K562 (cell line): ENCODE results near the gene C1orf116. TPM values are rescaled to one million over a fixed set of nuclear protein-coding genes. Genes with fewer than 3 reads are reported as not detected.
A peak's percentile ranks its signal among the peaks of the same experiment; 100 is the strongest.

Experiments used
- ATAC-seq: fragments of 200-7000 bp; cut with Tn5 transposase; 3 replicates; pipeline ENCODE4 v1.9.1; 2020; ENCODE audit warnings: moderate library complexity
- BruUV-seq: library from RNA; stranded (reverse); fragments of 400-500 nt; replicated peaks from 2 replicates; lab custom pipeline; 2021; lab: Mats Ljungman, UMichigan
- CTCF ChIA-PET: fragments of 300-600 bp; formaldehyde crosslinking; extraction: SDS; loops from one replicate; lab custom pipeline; 2021; ENCODE audit warnings: low intra/inter-chr PET ratio; lab: Yijun Ruan, JAX
- POLR2A ChIA-PET: fragments of 300-600, 350-650 bp; sonication (Branson Sonifier 250); formaldehyde crosslinking; extraction: SDS; loops from one replicate; lab custom pipeline; 2021; ENCODE audit warnings: antibody characterized with exemption, inconsistent platforms; lab: Yijun Ruan, JAX
- DNase-seq, 4 experiments: peaks; one replicate each; pipeline versions ENCODE4 v3.0.0 to v3.0.0-alpha.2; 2011 to 2018; ENCODE audit warnings: low spot score in 3 of 4, mixed read lengths in 3 of 4; ENCODE audit errors: extremely low read depth in 1 of 4
- FAIRE-seq: peaks from 2 replicates; lab custom pipeline; 2011; peaks lifted over from hg19 to GRCh38; lab: Jason Lieb, UNC
- H2AFZ ChIP-seq: 2 replicates; pipeline ENCODE4 v1.6.0; 2011; ENCODE audit warnings: low read depth, low read length, control low read depth, inconsistent platforms
- H3K27ac ChIP-seq: fragments of 200-600 bp; 3 replicates; pipeline ENCODE4 v1.8.0; 2011; ENCODE audit warnings: low read depth, mild to moderate bottlenecking, control low read depth, inconsistent platforms, low read length, moderate library complexity, mixed read lengths; ENCODE audit errors: extremely low read depth
- H3K27me3 ChIP-seq, 2 experiments: fragments of 300-600 bp in 1 of 2; 2 replicates in 1 of 2; 3 replicates in 1 of 2; pipeline versions ENCODE4 v1.6.0 to v1.8.0; 2011; ENCODE audit warnings: inconsistent platforms in 2 of 2, low read length in 2 of 2, mild to moderate bottlenecking in 1 of 2, mixed read lengths in 1 of 2, moderate library complexity in 1 of 2; ENCODE audit not compliant: control insufficient read depth in 2 of 2, insufficient read depth in 2 of 2
- H3K36me3 ChIP-seq: fragments of 300-600 bp; 3 replicates; pipeline ENCODE4 v1.8.0; 2011; ENCODE audit warnings: mild to moderate bottlenecking, low read length, inconsistent platforms; ENCODE audit not compliant: control insufficient read depth, insufficient read depth
- H3K4me1 ChIP-seq, 2 experiments: fragments of 200-600 bp in 1 of 2; replicated peaks in 1 of 2; 2 replicates in 1 of 2; 3 replicates in 1 of 2; pipeline versions ENCODE4 v1.5.1 to v1.8.0; 2011; ENCODE audit warnings: inconsistent platforms in 2 of 2, low read length in 2 of 2, mild to moderate bottlenecking in 1 of 2, mixed read lengths in 1 of 2, moderate library complexity in 1 of 2; ENCODE audit not compliant: control insufficient read depth in 2 of 2, insufficient read depth in 2 of 2
- H3K4me2 ChIP-seq: 2 replicates; pipeline ENCODE4 v1.6.1; 2011; ENCODE audit warnings: low read length, control low read depth, inconsistent platforms, mixed read lengths; ENCODE audit not compliant: insufficient read depth
- H3K4me3 ChIP-seq: fragments of 200-600 bp; sonication (generic), shearing (Covaris generic); 2 replicates; pipeline ENCODE4 v1.5.1; 2016; ENCODE audit warnings: control low read depth, inconsistent platforms
- H3K79me2 ChIP-seq: fragments of 200-600 bp; 3 replicates; pipeline ENCODE4 v1.8.0; 2011; ENCODE audit warnings: low read length, inconsistent platforms; ENCODE audit not compliant: control insufficient read depth, insufficient read depth
- H3K9ac ChIP-seq, 2 experiments: 2 replicates each; pipeline versions ENCODE4 v1.6.0 to v1.6.1; 2011; ENCODE audit warnings: low read depth in 2 of 2, low read length in 2 of 2, control low read depth in 1 of 2, inconsistent platforms in 1 of 2, mild to moderate bottlenecking in 1 of 2, mixed read lengths in 1 of 2; ENCODE audit not compliant: insufficient read depth in 1 of 2
- H3K9me1 ChIP-seq: one replicate; pipeline ENCODE4 v1.6.0; 2011; ENCODE audit warnings: inconsistent platforms, mild to moderate bottlenecking, low read length, moderate library complexity; ENCODE audit not compliant: control insufficient read depth, insufficient read depth
- H3K9me3 ChIP-seq: replicated peaks from 2 replicates; pipeline ENCODE4 v1.5.1; 2011; ENCODE audit warnings: low read depth, low read length, inconsistent platforms; ENCODE audit not compliant: control insufficient read depth, insufficient read depth
- H4K20me1 ChIP-seq: replicated peaks from 2 replicates; pipeline ENCODE4 v1.6.1; 2011; ENCODE audit warnings: low read length, inconsistent platforms, mixed read lengths; ENCODE audit not compliant: control insufficient read depth, insufficient read depth
- ASH1L ChIP-seq: fragments of 450-650 bp; IDR thresholded peaks from 2 replicates; pipeline ENCODE4 v1.6.1; 2018; ENCODE audit warnings: borderline replicate concordance, mild to moderate bottlenecking, low read depth; ENCODE audit not compliant: partially characterized antibody
- PTBP1 ChIP-seq: fragments of 200-400 bp; formaldehyde crosslinking; IDR thresholded peaks from 2 replicates; pipeline ENCODE4 v1.6.1; 2017; ENCODE audit warnings: low read depth, low read length
- WGBS: fragments of 100-300 bp; shearing (Covaris generic); methylation state at CpG from one replicate; pipeline ENCODE4 v1.1.6; 2016; ENCODE audit warnings: low coverage, mixed read lengths; ENCODE audit not compliant: insufficient coverage; ENCODE audit errors: missing lambda C conversion rate; 5-methylcytosine and 5-hydroxymethylcytosine counted together
- in situ Hi-C: fragments of 300-500 bp; cut with MboI; formaldehyde crosslinking; loops from 4 replicates; pipeline ENCODE4 v1.15.0; 2018; ENCODE audit warnings: inconsistent platforms, mixed read lengths
- intact Hi-C: fragments of 100-400 bp; cut with micrococcal nuclease; formaldehyde crosslinking; loops from 2 replicates; pipeline ENCODE4 v1.14.2; 2022
- polyA plus RNA-seq, 8 experiments: library from polyadenylated mRNA; depleted of rRNA in 4 of 8; stranded (reverse) in 5 of 8; unstranded in 3 of 8; fragments of >200 nt; fragmentation: Nextera tagmentation in 2 of 8; fragmentation: Illumina TruSeq in 1 of 8; extraction: Ambion mirVana in 2 of 8; extraction: Trizol in 1 of 8; gene quantifications; 2 replicates each; pipeline versions ENCODE4 v1.2.1 to v1.2.3, GENCODE V29; 2011 to 2014; ENCODE audit warnings: inconsistent platforms in 1 of 8, missing spikeins in 1 of 8
- total RNA-seq, 7 experiments: library from RNA; depleted of rRNA in 6 of 7; stranded (reverse); fragments of >200 nt in 6 of 7; fragmentation: Illumina TruSeq in 2 of 7; extraction: Trizol in 2 of 7; gene quantifications; 2 replicates each; pipeline versions ENCODE4 v1.2.1 to v1.2.3, GENCODE V29; 2011 to 2021; ENCODE audit warnings: low replicate concordance in 1 of 7
- TF ChIP-seq, protein P1 (sequence below), 2 experiments: fragments of 450-650 bp in 1 of 2; sonication (generic) in 1 of 2; formaldehyde crosslinking in 1 of 2; IDR thresholded peaks; 2 replicates each; pipeline versions ENCODE4 v1.7.1 to v1.9.0; 2016 to 2022; ENCODE audit warnings: inconsistent platforms in 1 of 2, mild to moderate bottlenecking in 1 of 2, missing genetic modification reagents in 1 of 2

C1orf116 gene
- total and polyA plus RNA-seq, 9 of the 15 experiments (the other 6 are each of a cell fraction or from before 2014, with no cell fraction given), result 0.62 to 3.0 (median 0.95) TPM

DNA sequence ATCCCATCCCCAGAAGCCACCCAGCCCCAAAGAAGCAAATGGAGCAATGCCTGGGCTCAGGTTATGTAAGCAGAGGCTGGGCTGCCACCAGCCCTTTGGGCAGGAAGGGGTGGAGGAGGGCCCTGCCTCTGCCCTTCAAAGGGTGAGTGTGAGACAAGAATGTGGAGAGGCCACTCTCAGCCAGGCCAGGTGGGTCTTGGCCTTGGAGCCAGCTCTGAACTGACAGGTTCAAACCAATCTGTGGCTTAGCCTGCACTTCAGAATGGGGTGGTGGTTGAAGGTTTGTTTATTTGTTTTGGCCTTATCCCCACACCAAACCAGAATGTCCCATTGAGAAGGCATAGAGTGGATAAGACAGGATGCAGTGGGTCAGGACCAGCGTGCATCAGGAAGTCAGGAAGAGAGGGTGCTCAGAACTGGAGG lies 29.8 kb downstream of the C1orf116 start:
- FAIRE-seq, result no peak
- CTCF ChIA-PET, result no interaction called here

More for the DNA sequence above, 29.8 kb downstream of the C1orf116 start:
- ATAC-seq, result peak; percentile 7; the same call in 1 of the 3 replicates
- H4K20me1 ChIP-seq, result no peaks in the 10 kb centered on the region
- in situ Hi-C loops (no loop called here), intact Hi-C loops (no loop called here)
- no TSS peak for BruUV-seq
- POLR2A ChIA-PET, result interaction anchor here (0.5 to 1.1 kb wide), 2 partner anchors 12 to 40 kb away, joined by 3 read pairs; no protein-coding TSS in a partner anchor
- peaks cover 8 to 38% of the 10 kb centered on the region in 2 experiments; a peak in 4 of 5 replicates for H3K4me1 ChIP-seq
- no peak for DNase-seq
- H3K36me3 ChIP-seq, result no peaks in the 10 kb centered on the region
- H3K4me2 ChIP-seq, result no peak overlapping the region
- H2AFZ ChIP-seq, result peak overlapping the region; percentile 74
- no peaks in the 10 kb centered on the region for H3K9me1 ChIP-seq
- no peaks in the 10 kb centered on the region for H3K79me2 ChIP-seq
- H3K4me3 ChIP-seq, result no peak overlapping the region
- no peak overlapping the region for H3K27ac ChIP-seq
- no peaks in the 10 kb centered on the region for H3K27me3 ChIP-seq
- H3K9ac ChIP-seq, result peak overlapping the region in 1 of 2 experiments; percentile 38; a peak in 1 of 4 replicates
- 50% methylated on average over 1 of the region's 1 CpG for WGBS
- no peaks in the 10 kb centered on the region for H3K9me3 ChIP-seq
- TF ChIP-seq, protein P1, sequence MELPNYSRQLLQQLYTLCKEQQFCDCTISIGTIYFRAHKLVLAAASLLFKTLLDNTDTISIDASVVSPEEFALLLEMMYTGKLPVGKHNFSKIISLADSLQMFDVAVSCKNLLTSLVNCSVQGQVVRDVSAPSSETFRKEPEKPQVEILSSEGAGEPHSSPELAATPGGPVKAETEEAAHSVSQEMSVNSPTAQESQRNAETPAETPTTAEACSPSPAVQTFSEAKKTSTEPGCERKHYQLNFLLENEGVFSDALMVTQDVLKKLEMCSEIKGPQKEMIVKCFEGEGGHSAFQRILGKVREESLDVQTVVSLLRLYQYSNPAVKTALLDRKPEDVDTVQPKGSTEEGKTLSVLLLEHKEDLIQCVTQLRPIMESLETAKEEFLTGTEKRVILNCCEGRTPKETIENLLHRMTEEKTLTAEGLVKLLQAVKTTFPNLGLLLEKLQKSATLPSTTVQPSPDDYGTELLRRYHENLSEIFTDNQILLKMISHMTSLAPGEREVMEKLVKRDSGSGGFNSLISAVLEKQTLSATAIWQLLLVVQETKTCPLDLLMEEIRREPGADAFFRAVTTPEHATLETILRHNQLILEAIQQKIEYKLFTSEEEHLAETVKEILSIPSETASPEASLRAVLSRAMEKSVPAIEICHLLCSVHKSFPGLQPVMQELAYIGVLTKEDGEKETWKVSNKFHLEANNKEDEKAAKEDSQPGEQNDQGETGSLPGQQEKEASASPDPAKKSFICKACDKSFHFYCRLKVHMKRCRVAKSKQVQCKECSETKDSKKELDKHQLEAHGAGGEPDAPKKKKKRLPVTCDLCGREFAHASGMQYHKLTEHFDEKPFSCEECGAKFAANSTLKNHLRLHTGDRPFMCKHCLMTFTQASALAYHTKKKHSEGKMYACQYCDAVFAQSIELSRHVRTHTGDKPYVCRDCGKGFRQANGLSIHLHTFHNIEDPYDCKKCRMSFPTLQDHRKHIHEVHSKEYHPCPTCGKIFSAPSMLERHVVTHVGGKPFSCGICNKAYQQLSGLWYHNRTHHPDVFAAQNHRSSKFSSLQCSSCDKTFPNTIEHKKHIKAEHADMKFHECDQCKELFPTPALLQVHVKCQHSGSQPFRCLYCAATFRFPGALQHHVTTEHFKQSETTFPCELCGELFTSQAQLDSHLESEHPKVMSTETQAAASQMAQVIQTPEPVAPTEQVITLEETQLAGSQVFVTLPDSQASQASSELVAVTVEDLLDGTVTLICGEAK (IDR thresholded peaks at IDR 0.05), result no peak
- TF ChIP-seq, protein P1 (CRISPR knock-in tag; IDR thresholded peaks at IDR 0.05), result 0 out of 2 replicates have a peak, but pooled peaks have one; percentile 41
- TF ChIP-seq PTBP1, result no peak
- TF ChIP-seq ASH1L, result no peak
